ENCODE measurements around the gene FLCN. TPM values are rescaled to one million over a fixed set of nuclear protein-coding genes. Genes with fewer than 3 reads are reported as not detected.
A peak's percentile ranks its signal among the peaks of the same experiment; 100 is the strongest.

Gene FLCN
- total and polyA plus RNA-seq, 4 donors, result 31.4 to 118 (median 80.1) TPM

- TF ChIP-seq CTCF (IDR thresholded peaks at IDR 0.05; ENCODE audit: control extremely low read depth, extremely low read depth), result no peak
- Histone ChIP-seq H3K4me3 (no peak overlapping the region), H3K27ac (ENCODE audit: low read depth in 1 of 2, low read length in 1 of 2) (no peak overlapping the region), H3K36me3 (ENCODE audit: control insufficient read depth in 4 of 4, insufficient read depth in 4 of 4, low read length in 4 of 4) (peaks cover 0 to 6% (median 0%) of the 10 kb centered on the region in 4 donors), H3K9ac (ENCODE audit: insufficient read depth in 1 of 2, low read length in 2 of 2) (no peak overlapping the region), H3K27me3 (ENCODE audit: control insufficient read depth in 3 of 3, insufficient read depth in 3 of 3, low read length in 2 of 3) (no peaks in the 10 kb centered on the region), H3K9me3 (ENCODE audit: control insufficient read depth in 4 of 4, insufficient read depth in 3 of 4, low read length in 3 of 4) (peaks cover 0 to under 1% (median 0%) of the 10 kb centered on the region in 4 donors), H3K4me1 (ENCODE audit: control insufficient read depth in 5 of 5, insufficient read depth in 5 of 5, low read length in 5 of 5) (peaks cover 0 to 50% (median 23%) of the 10 kb centered on the region in 5 donors)
- ATAC-seq (ENCODE audit: insufficient read depth, low FRiP score) (no peak), DNase-seq (no peak)
- WGBS, 2 donors, result 89 to 91% methylated on average over 10 of the region's 10 CpGs
Observed at GRCh38 chr17:17201271-17201670, 35.7 kb downstream of the FLCN start.

DNA sequence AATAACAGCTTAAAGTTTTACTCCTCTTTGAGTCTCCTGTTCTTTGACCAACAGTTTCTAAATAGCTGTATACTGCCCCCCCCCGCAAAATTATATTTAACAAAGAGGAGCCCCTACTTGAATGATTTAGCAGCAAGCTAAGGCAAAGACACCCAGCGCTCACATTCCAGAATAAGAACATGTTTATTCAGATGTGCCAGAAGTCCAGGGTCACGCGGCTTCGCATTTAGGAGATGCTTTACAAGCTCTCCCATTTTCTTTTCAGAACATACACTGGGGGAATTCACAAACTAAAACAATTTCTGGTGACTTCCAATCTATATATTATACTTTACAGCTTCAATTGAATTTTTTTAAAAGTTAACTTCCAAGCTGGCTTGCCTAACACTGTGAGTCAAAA, 36.1 kb downstream of the FLCN start:
- H3K4me1 ChIP-seq (ENCODE audit: control insufficient read depth in 5 of 5, insufficient read depth in 5 of 5, low read length in 5 of 5), result peaks cover 0 to 48% (median 22%) of the 10 kb centered on the region in 5 donors
- no peak for TF ChIP-seq CTCF (IDR thresholded peaks at IDR 0.05; ENCODE audit: control extremely low read depth, extremely low read depth)
- peaks cover 0 to 6% (median 0%) of the 10 kb centered on the region in 4 donors for H3K36me3 ChIP-seq (ENCODE audit: control insufficient read depth in 4 of 4, insufficient read depth in 4 of 4, low read length in 4 of 4)
- H3K9me3 ChIP-seq (ENCODE audit: control insufficient read depth in 4 of 4, insufficient read depth in 3 of 4, low read length in 3 of 4), result no peaks in the 10 kb centered on the region
- no peak overlapping the region for H3K4me3 ChIP-seq
- H3K9ac ChIP-seq (ENCODE audit: insufficient read depth in 1 of 2, low read length in 2 of 2), result no peak overlapping the region
- 76 to 83% methylated on average over 5 of the region's 5 CpGs for WGBS, 2 donors
- H3K27me3 ChIP-seq (ENCODE audit: control insufficient read depth in 3 of 3, insufficient read depth in 3 of 3, low read length in 2 of 3), result no peaks in the 10 kb centered on the region
- peak; percentile 67 to 83 (median 76) for DNase-seq
- no peak overlapping the region for H3K27ac ChIP-seq (ENCODE audit: low read depth in 1 of 2, low read length in 1 of 2)
- no peak for ATAC-seq (ENCODE audit: insufficient read depth, low FRiP score)

- Histone ChIP-seq H3K4me3 (no peak overlapping the region), H3K27ac (ENCODE audit: low read depth in 1 of 2, low read length in 1 of 2) (peak overlapping the region in 1 of 2 donors; percentile 10), H3K36me3 (ENCODE audit: control insufficient read depth in 4 of 4, insufficient read depth in 4 of 4, low read length in 4 of 4) (peaks cover 0 to 6% (median 0%) of the 10 kb centered on the region in 4 donors), H3K27me3 (ENCODE audit: control insufficient read depth in 3 of 3, insufficient read depth in 3 of 3, low read length in 2 of 3) (no peaks in the 10 kb centered on the region), H3K9ac (ENCODE audit: insufficient read depth in 1 of 2, low read length in 2 of 2) (no peak overlapping the region), H3K4me1 (ENCODE audit: control insufficient read depth in 5 of 5, insufficient read depth in 5 of 5, low read length in 5 of 5) (peaks cover 0 to 43% (median 22%) of the 10 kb centered on the region in 5 donors), H3K9me3 (ENCODE audit: control insufficient read depth in 4 of 4, insufficient read depth in 3 of 4, low read length in 3 of 4) (no peaks in the 10 kb centered on the region)
- 76 to 81% methylated on average over 7 of the region's 7 CpGs for WGBS, 2 donors
- DNase-seq (peak in 2 of 3 donors; percentile 32 to 59), ATAC-seq (ENCODE audit: insufficient read depth, low FRiP score) (no peak)
- no peak for TF ChIP-seq CTCF (IDR thresholded peaks at IDR 0.05; ENCODE audit: control extremely low read depth, extremely low read depth)
Observed at GRCh38 chr17:17200311-17200710, 36.7 kb downstream of the FLCN start.

DNA sequence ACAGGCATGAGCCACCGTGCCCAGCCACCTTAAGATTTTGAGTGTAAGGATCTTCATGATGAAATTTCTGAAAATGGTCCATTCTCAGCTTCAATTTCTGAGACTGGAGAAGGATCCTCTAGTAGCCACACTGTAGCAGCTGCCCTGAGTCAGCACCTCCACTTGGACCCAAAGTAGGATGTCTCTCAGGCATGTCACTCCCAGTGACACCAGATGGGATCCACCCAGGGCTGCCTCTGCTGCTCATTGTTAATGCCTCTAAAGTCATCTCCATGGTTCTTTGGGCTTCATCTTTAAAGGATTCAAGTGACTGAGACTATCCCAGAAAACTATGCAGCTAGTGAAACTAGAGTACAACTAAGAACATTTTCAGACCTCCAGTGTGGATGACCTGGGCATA, 38.7 kb downstream of the FLCN start:
- no peak overlapping the region for H3K4me3 ChIP-seq
- H3K27me3 ChIP-seq (ENCODE audit: control insufficient read depth in 3 of 3, insufficient read depth in 3 of 3, low read length in 2 of 3), result no peaks in the 10 kb centered on the region
- H3K27ac ChIP-seq (ENCODE audit: low read depth in 1 of 2, low read length in 1 of 2), result no peak overlapping the region
- H3K9me3 ChIP-seq (ENCODE audit: control insufficient read depth in 4 of 4, insufficient read depth in 3 of 4, low read length in 3 of 4), result no peaks in the 10 kb centered on the region
- ATAC-seq (ENCODE audit: insufficient read depth, low FRiP score) (no peak), DNase-seq (no peak)
- peaks cover 0 to 6% (median 0%) of the 10 kb centered on the region in 4 donors for H3K36me3 ChIP-seq (ENCODE audit: control insufficient read depth in 4 of 4, insufficient read depth in 4 of 4, low read length in 4 of 4)
- no peak overlapping the region for H3K9ac ChIP-seq (ENCODE audit: insufficient read depth in 1 of 2, low read length in 2 of 2)
- WGBS, 2 donors, result 89 to 96% methylated on average over 1 of the region's 1 CpG
- no peak for TF ChIP-seq CTCF (IDR thresholded peaks at IDR 0.05; ENCODE audit: control extremely low read depth, extremely low read depth)
- peaks cover 0 to 29% (median 16%) of the 10 kb centered on the region in 5 donors for H3K4me1 ChIP-seq (ENCODE audit: control insufficient read depth in 5 of 5, insufficient read depth in 5 of 5, low read length in 5 of 5)

Data from lung (tissue), 12 donors.